Dermis blood vessel endothelial cell (primary cell): ENCODE measurements around the gene PDCD4. TPM values are rescaled to one million over a fixed set of nuclear protein-coding genes. Genes with fewer than 3 reads are reported as not detected.
"Not testable (repeated sequence)": the region's sequence is repeated elsewhere in the genome, so short reads cannot be mapped to it uniquely, and the experiment has no call there.

Source experiments
- DNase-seq: peaks from one replicate; pipeline ENCODE4 v3.0.0; 2010
- total RNA-seq: library from RNA; depleted of rRNA; stranded (reverse); fragments of >200 nt; gene quantifications from 2 replicates; pipeline ENCODE4 v1.2.3, GENCODE V29; 2014

Gene PDCD4
- total RNA-seq, 1 donor from 2014 or later: 200 TPM

GRCh38 chr10:110861930-110862649 is 9.6 kb upstream of the PDCD4 start:
- no peak for DNase-seq

GRCh38 chr10:110862961-110863360 is 8.8 kb upstream of the PDCD4 start:
- DNase-seq: no peak

GRCh38 chr10:110863361-110863760 is 8.4 kb upstream of the PDCD4 start:
- DNase-seq: no peak

- no peak for DNase-seq
These were observed 7.8 kb upstream of the PDCD4 start for GRCh38 chr10:110863956-110864355.

GRCh38 chr10:110864662-110865140 is 7.0 kb upstream of the PDCD4 start:
- no peak for DNase-seq

GRCh38 chr10:110865186-110865808 is 6.4 kb upstream of the PDCD4 start:
- no peak for DNase-seq

- no peak for DNase-seq
These were observed 5.8 kb upstream of the PDCD4 start for GRCh38 chr10:110865809-110866482.

GRCh38 chr10:110867011-110867806 is 4.5 kb upstream of the PDCD4 start:
- not testable (repeated sequence) for DNase-seq

- DNase-seq: no peak
These were observed 3.8 kb upstream of the PDCD4 start for GRCh38 chr10:110867807-110868465.

GRCh38 chr10:110868981-110869380 is 2.7 kb upstream of the PDCD4 start:
- no peak for DNase-seq

GRCh38 chr10:110870823-110871297 is 868 bp upstream of the PDCD4 start:
- DNase-seq: no peak

- peak; percentile 74 for DNase-seq
These were observed 636 bp downstream of the PDCD4 start for GRCh38 chr10:110872145-110872983.

GRCh38 chr10:110872984-110873923 is 1.5 kb downstream of the PDCD4 start:
- no peak for DNase-seq

- DNase-seq: no peak
These were observed 2.2 kb downstream of the PDCD4 start for GRCh38 chr10:110873951-110874350.

- DNase-seq: no peak
These were observed 4.3 kb downstream of the PDCD4 start for GRCh38 chr10:110876000-110876399.

GRCh38 chr10:110876788-110877187 is 5.1 kb downstream of the PDCD4 start:
- DNase-seq: no peak

GRCh38 chr10:110880012-110880411 is 8.3 kb downstream of the PDCD4 start:
- no peak for DNase-seq

- no peak for DNase-seq
These were observed 9.5 kb downstream of the PDCD4 start for GRCh38 chr10:110881247-110881646.

GRCh38 chr10:110881905-110882304 is 10.2 kb downstream of the PDCD4 start:
- no peak for DNase-seq

GRCh38 chr10:110883924-110884323 is 12.2 kb downstream of the PDCD4 start:
- DNase-seq: peak; percentile 70
